HG03095 (cell line): Measurements from ENCODE around the gene FBXO45.
A peak's percentile ranks its signal among the peaks of the same experiment; 100 is the strongest.
"Not testable (repeated sequence)": the region's sequence is repeated elsewhere in the genome, so short reads cannot be mapped to it uniquely, and the experiment has no call there.

Experiments
- ATAC-seq: cut with Tn5 transposase; IDR thresholded peaks from one replicate; pipeline ENCODE4 v1.9.1; 2021; ENCODE audit warnings: moderate library complexity; ENCODE audit not compliant: unreplicated experiment

FBXO45 gene

GRCh38 chr3:196555295-196555694 lies 13.2 kb upstream of the FBXO45 start:
- no peak for ATAC-seq

DNA sequence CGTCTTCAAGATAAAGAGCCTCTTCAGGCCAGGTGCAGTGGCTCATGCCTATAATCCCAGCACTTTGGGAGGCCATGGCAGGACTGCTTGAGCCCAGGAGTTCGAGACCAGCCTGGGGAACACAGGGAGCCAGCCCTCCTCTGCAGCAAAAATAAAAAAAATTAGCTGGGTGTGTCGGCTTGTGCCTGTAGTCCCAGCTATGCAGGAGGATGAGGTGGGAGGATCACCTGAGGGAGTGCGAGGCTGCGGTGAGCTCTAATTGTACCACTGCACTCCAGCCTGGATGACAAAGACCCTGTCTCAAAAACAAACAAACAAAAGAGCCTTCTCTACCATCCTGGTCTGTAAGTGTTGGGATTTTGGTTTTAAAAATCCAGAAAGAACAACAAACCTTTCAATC lies 11.2 kb upstream of the FBXO45 start:
- ATAC-seq: no peak

GRCh38 chr3:196558476-196558875 lies 10.0 kb upstream of the FBXO45 start:
- no peak for ATAC-seq

- no peak for ATAC-seq
Observed at GRCh38 chr3:196559826-196560225, 8.6 kb upstream of the FBXO45 start.

DNA sequence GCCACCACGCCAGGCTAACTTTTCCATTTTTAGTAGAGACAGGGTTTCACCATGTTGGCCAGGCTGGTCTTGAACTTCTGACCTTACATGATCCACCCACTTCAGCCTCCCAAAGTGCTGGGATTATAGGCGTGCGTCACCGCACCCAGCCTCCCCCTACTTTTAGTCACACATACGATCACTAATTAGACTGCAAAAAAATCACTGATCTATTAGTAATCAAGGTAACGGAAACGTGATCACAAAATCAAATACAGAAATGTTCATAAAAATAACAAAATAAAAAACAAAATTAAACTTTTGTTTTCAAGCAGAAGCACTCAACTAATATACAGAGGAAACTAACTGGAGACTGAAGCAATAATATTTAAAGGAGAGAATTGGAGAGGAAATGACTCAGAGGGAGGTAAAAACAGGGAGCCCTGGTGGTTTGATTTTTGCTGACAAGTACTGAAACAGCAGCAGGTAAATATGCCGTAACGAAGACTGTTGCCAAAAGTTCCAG lies 4.7 kb upstream of the FBXO45 start:
- ATAC-seq: no peak

GRCh38 chr3:196569003-196569516 lies 600 bp downstream of the FBXO45 start:
- ATAC-seq: peak; percentile 29

- ATAC-seq: not testable (repeated sequence)
Observed at GRCh38 chr3:196570332-196570731, 1.9 kb downstream of the FBXO45 start.

- ATAC-seq: no peak
Observed at GRCh38 chr3:196572389-196572788, 3.9 kb downstream of the FBXO45 start.

DNA sequence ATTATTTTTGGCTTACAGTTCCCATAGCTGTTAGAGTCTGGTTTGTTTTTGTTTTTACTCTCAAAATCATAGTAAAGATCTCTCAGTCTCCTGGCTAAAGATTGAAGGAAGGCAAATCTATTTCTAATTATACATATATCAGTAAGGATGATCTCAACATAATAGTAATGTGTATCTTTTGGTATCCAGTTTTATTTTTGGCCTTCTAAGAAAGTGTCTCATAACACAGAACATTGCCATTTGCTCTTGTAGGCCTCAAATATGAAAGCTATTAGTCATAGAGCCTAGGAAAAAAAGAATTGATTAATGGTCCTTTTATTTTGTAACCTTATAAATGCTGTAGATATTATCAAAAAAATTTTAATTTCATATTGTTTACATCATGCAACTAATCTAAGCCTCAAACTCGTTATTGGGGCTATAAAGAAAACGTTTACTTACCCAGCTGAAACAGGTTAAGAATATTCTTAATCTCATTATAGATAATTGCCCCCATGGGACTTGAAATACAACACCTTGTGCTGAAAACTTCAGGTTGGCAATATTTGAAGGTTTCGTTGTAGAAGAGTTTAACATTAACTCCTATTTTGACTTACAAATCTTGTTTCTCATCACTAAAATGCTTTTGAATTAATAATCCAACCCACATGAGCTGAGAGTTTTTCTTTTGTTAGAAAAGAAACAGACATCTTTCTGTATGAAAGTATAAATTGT lies 16.7 kb downstream of the FBXO45 start:
- no peak for ATAC-seq

DNA sequence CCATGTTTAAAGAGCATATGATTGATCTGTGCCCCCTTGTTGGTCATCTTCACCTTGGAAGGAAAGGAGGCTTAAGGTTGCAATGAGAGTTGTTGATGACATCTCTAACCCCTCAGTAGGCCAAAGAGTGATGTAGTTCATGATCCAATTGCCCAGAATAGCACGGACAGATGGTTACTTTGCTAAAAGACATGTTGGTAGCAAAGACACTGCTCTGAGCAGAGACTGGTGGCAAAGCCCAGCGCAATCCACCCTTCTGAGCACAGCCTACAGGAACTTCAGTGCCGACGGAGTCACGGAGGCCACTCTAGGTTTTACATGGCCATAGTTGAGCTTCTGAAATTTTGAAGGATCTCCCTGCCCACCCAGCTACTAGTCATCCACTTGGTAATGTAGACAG lies 21.8 kb downstream of the FBXO45 start:
- ATAC-seq: no peak

DNA sequence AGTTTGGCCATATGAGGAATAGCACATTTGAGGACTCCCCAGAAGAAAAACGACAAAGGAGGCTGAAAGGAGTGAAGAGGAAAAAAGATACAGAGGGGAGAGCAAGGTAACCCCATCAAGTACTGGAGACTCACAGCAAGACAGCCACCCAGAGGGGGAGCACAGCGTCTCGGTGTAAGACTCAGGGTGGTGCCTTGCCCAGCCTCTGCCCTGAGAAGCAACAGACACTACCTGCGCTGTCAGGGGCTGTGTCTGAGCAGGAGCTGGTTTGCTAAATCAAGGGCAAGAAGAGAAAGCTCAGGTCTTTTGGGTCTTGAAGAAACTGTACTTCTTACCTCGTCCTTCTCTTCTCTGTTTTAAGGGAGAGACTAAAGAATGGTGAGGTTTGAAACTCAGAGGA lies 27.9 kb downstream of the FBXO45 start:
- ATAC-seq: no peak

- ATAC-seq: not testable (repeated sequence)
Observed at GRCh38 chr3:196597971-196598733, 29.7 kb downstream of the FBXO45 start.

- ATAC-seq: no peak
Observed at GRCh38 chr3:196599734-196600128, 31.3 kb downstream of the FBXO45 start.

DNA sequence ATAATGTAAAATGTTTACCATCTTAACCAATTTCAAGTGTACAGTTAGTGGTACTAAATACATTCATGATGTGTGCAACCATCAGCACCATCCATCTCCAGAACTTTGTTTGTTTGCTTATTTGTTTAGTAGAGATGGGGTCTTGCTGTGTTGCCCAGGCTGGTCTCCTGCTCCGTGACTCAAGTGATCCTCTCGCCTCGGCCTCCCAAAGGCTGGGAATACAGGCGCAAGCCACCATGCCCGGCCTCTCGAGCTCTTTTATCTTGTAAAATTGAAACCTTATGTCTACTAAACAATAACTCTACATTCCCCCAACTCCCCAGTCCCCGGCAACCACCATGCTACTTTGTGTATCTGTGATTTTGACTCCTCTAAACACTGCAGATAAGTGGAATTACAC lies 31.9 kb downstream of the FBXO45 start:
- ATAC-seq: no peak

- no peak for ATAC-seq
Observed at GRCh38 chr3:196602673-196603072, 34.2 kb downstream of the FBXO45 start.

DNA sequence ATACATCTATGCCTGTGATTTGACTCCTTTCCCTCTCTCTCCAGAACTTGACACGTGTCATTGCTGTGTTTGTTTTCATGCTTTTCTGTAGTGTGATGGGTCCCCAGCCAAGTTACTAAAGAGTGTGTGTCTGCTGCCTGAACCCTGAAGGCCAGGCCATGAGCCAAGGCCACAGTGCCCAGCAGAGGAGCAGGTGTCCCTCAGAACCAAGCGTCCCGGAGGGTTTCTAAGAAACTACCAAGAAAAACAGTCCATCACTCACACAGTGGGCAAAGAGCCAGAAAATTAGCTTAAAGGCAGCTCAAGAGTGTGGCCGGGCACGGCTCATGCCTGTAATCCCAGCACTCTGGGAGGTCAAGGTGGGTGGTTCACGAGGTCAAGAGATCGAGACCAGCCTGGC lies 35.2 kb downstream of the FBXO45 start:
- ATAC-seq: no peak

DNA sequence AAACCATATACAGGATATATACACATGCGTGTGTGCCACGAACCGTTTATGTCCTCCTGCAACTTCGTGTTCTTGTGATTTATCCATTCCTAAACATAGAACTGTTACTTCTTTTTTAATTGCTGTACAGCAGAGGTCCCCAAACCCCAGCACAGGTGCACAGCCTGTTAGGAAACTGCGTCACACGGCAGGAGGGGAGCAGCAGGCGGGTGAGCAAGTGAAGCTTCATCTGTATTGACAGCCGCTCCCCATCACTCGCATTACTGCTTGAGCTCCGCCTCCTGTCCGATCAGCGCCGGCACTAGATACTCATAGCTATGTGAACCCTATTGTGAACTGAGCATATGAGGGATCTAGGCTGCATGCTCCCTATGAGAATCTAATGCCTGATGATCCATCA lies 36.1 kb downstream of the FBXO45 start:
- ATAC-seq: no peak

- no peak for ATAC-seq
Observed at GRCh38 chr3:196608693-196609092, 40.2 kb downstream of the FBXO45 start.

- ATAC-seq: no peak
Observed at GRCh38 chr3:196609343-196609775, 40.9 kb downstream of the FBXO45 start.

GRCh38 chr3:196609805-196610515 lies 41.5 kb downstream of the FBXO45 start:
- no peak for ATAC-seq

- ATAC-seq: no peak
Observed at GRCh38 chr3:196611761-196612483, 43.5 kb downstream of the FBXO45 start.
